Spleen (tissue), 11 donors: Measurements from ENCODE around the gene DRG1. TPM values are rescaled to one million over a fixed set of nuclear protein-coding genes. Genes with fewer than 3 reads are reported as not detected.
"Not testable (repeated sequence)": the region's sequence is repeated elsewhere in the genome, so short reads cannot be mapped to it uniquely, and the experiment has no call there.

ENCODE experiments used
- DNase-seq: peaks from one replicate; pipeline ENCODE4 v3.0.0-alpha.2; 2020
- H3K27ac ChIP-seq, 8 donors: fragments of 200-600 bp; sonication (generic) in 7 of 8; 1 replicate in 4 of 8; 2 replicates in 4 of 8; pipeline versions ENCODE4 v1.5.0 to v1.8.0; 2016 to 2021; ENCODE audit warnings: inconsistent platforms in 4 of 8, mild to moderate bottlenecking in 4 of 8, moderate library complexity in 1 of 8
- H3K27me3 ChIP-seq, 7 donors: fragments of 200-600 bp; sonication (generic) in 6 of 7; replicated peaks in 1 of 7; 1 replicate in 4 of 7; 2 replicates in 3 of 7; pipeline versions ENCODE4 v1.5.0 to v1.8.0; 2016 to 2021; ENCODE audit warnings: inconsistent platforms in 3 of 7, mild to moderate bottlenecking in 1 of 7
- H3K36me3 ChIP-seq, 6 donors: fragments of 200-600 bp; sonication (generic) in 5 of 6; 1 replicate in 4 of 6; 2 replicates in 2 of 6; pipeline versions ENCODE4 v1.5.0 to v1.8.0; 2016 to 2021; ENCODE audit warnings: inconsistent platforms in 2 of 6
- H3K4me1 ChIP-seq, 6 donors: fragments of 200-600 bp; sonication (generic) in 5 of 6; 1 replicate in 3 of 6; 2 replicates in 3 of 6; pipeline versions ENCODE4 v1.5.0 to v1.8.0; 2016 to 2021; ENCODE audit warnings: inconsistent platforms in 3 of 6
- H3K4me3 ChIP-seq, 8 donors: fragments of 200-600 bp; sonication (generic) in 7 of 8; 1 replicate in 4 of 8; 2 replicates in 4 of 8; pipeline versions ENCODE4 v1.5.0 to v1.8.0; 2016 to 2021; ENCODE audit warnings: inconsistent platforms in 4 of 8, mild to moderate bottlenecking in 4 of 8, moderate library complexity in 2 of 8
- H3K9me3 ChIP-seq, 8 donors: fragments of 200-600 bp; sonication (generic) in 7 of 8; 1 replicate in 4 of 8; 2 replicates in 4 of 8; pipeline versions ENCODE4 v1.5.0 to v1.8.0; 2016 to 2021; ENCODE audit warnings: inconsistent platforms in 4 of 8
- CTCF ChIP-seq, 11 experiments: fragments of 200-600 bp in 7 of 11; fragments of 450-650 bp in 4 of 11; sonication (generic) in 4 of 11; IDR thresholded peaks in 8 of 11; conservative IDR thresholded peaks in 3 of 11; 1 replicate in 7 of 11; 2 replicates in 4 of 11; pipeline versions ENCODE4 v1.4.0 to v1.8.0; 2016 to 2021; ENCODE audit warnings: antibody characterized with exemption in 11 of 11, inconsistent platforms in 4 of 11, mild to moderate bottlenecking in 1 of 11
- POLR2A ChIP-seq, 3 donors: fragments of 450-650 bp; IDR thresholded peaks; one replicate each; pipeline ENCODE4 v1.5.1; 2017; ENCODE audit warnings: antibody characterized with exemption in 3 of 3, mild to moderate bottlenecking in 1 of 3
- POLR2AphosphoS5 ChIP-seq, 3 donors: sonication (generic); formaldehyde crosslinking; IDR thresholded peaks; one replicate each; pipeline ENCODE4 v1.5.1; 2017; ENCODE audit warnings: antibody characterized with exemption in 3 of 3
- WGBS, 5 donors: extraction: QIAGEN DNeasy Blood & Tissue Kit in 3 of 5; methylation state at CpG; one replicate each; pipeline versions ENCODE4 v1.1.5 to v1.1.7; 2013 to 2018; 5-methylcytosine and 5-hydroxymethylcytosine counted together
- intact Hi-C: fragments of 100-400 bp; cut with DNase I; formaldehyde crosslinking; loops from one replicate; pipeline ENCODE4 v1.15.0; 2023; ENCODE audit warnings: low total_unique reads
- polyA plus RNA-seq, 3 donors: library from polyadenylated mRNA; stranded (reverse); fragments of 200-250 nt; gene quantifications; one replicate each; pipeline ENCODE4 v1.2.1, GENCODE V29; 2013
- small RNA-seq, 4 donors: library from RNA; depleted of rRNA; stranded (forward); fragments of <200 nt; gene quantifications; one replicate each; pipeline ENCODE3, GENCODE V24; 2016
- total RNA-seq, 7 donors: library from RNA; depleted of rRNA in 3 of 7; stranded (reverse); fragments of >200 nt in 3 of 7; fragmentation: NEBNext Ultra II Directional in 4 of 7; extraction: Animal tissue kit (Norgen Biotek cat#: 25700) in 4 of 7; gene quantifications; one replicate each; pipeline versions ENCODE4 v1.1.0 to v1.2.1, GENCODE V29; 2016 to 2021
- donor health status: healthy with polysubstance abuse.
- donor health status: DM: no; HTN: no; CAD: no; lungs with moderate emphysema.
- donor health status: DM: no; HTN: no; CAD: no.
- donor health status: Bipolar disorder and iron deficiency.
- donor health status: healthy.
- donor health status: DM: no; HTN: no; CAD: no.
- donor health status: DM: yes; HTN: yes; CAD: no.

Gene DRG1
- total and polyA plus RNA-seq, 10 donors = 33.4 to 48.6 (median 39.2) TPM

GRCh38 chr22:31481129-31481528, 81.7 kb downstream of the DRG1 start:
- H3K4me3 ChIP-seq = no peak overlapping the region
- WGBS, 5 donors = 86 to 97% (median 93%) methylated on average over 3 of the region's 3 CpGs
- no peak overlapping the region for H3K27ac ChIP-seq
- no peaks in the 10 kb centered on the region for H3K9me3 ChIP-seq
- no peaks in the 10 kb centered on the region for H3K27me3 ChIP-seq
- H3K36me3 ChIP-seq = peaks cover 0 to 96% (median 45%) of the 10 kb centered on the region in 6 donors
- peaks cover 0 to 66% (median 14%) of the 10 kb centered on the region in 6 donors for H3K4me1 ChIP-seq
- DNase-seq = no peak
- intact Hi-C loops = no loop called here
- TF ChIP-seq POLR2AphosphoS5 (IDR thresholded peaks at IDR 0.05) = no peak
- TF ChIP-seq POLR2A (IDR thresholded peaks at IDR 0.05) = no peak
- no peak for TF ChIP-seq CTCF (IDR thresholded peaks at IDR 0.05 in 8 of 11, conservative IDR thresholded peaks at IDR 0.05 in 3 of 11)

GRCh38 chr22:31482470-31482869, 83.1 kb downstream of the DRG1 start:
- H3K27ac ChIP-seq, H3K4me3 ChIP-seq, intact Hi-C loops, H3K9me3 ChIP-seq, H3K27me3 ChIP-seq, DNase-seq: not testable (repeated sequence)
- Histone ChIP-seq H3K36me3 (peaks cover 0 to 100% (median 51%) of the 10 kb centered on the region in 6 donors), H3K4me1 (peaks cover 0 to 64% (median 8%) of the 10 kb centered on the region in 6 donors)
- 92 to 96% (median 92%) methylated on average over 8 of the region's 8 CpGs for WGBS, 5 donors

Small RNAs within 50 kb of the gene (small RNA-seq; reads per million reads assigned to genes)
- gene RNU6-28P (0 to 0.06 (median 0) reads per million in 4 donors), gene RNU6-338P (0 reads per million in 4 donors)

Other genes starting within 250 kb of the DRG1 start
- gene RNF185, start 239.4 kb upstream of the DRG1 start, total RNA-seq = 10 to 100 TPM; 22.6 to 28.5 (median 25.7) TPM
- gene RNF185, start 239.4 kb upstream of the DRG1 start, polyA plus RNA-seq = 10 to 100 TPM; 12.4 to 19.3 (median 12.5) TPM
- gene LIMK2, start 187.3 kb upstream of the DRG1 start, total RNA-seq = 100 to 1,000 TPM in 3 of 7 donors, 10 to 100 TPM in 4; 51.6 to 182 (median 78.1) TPM
- 10 to 100 TPM in 2 of 3 donors, 1 to 10 TPM in 1; 6.1 to 15.2 (median 11.0) TPM for gene LIMK2, start 187.3 kb upstream of the DRG1 start, polyA plus RNA-seq
- 100 to 1,000 TPM in 5 of 7 donors, 10 to 100 TPM in 2; 36.6 to 152 (median 104) TPM for gene PIK3IP1, start 107.1 kb upstream of the DRG1 start, total RNA-seq
- 10 to 100 TPM; 36.1 to 94.7 (median 40.6) TPM for gene PIK3IP1, start 107.1 kb upstream of the DRG1 start, polyA plus RNA-seq
- 10 to 100 TPM; 24.7 to 36.9 (median 33.4) TPM for gene PATZ1, start 53.3 kb upstream of the DRG1 start, total RNA-seq
- 10 to 100 TPM; 19.8 to 25.6 (median 20.6) TPM for gene PATZ1, start 53.3 kb upstream of the DRG1 start, polyA plus RNA-seq
- 10 to 100 TPM; 15.8 to 39.4 (median 36.8) TPM for gene EIF4ENIF1, start 90.2 kb downstream of the DRG1 start, total RNA-seq
- gene EIF4ENIF1, start 90.2 kb downstream of the DRG1 start, polyA plus RNA-seq = 10 to 100 TPM in 1 of 3 donors, 1 to 10 TPM in 2; 7.3 to 12.7 (median 8.0) TPM
- 100 to 1,000 TPM in 4 of 7 donors, 10 to 100 TPM in 3; 78.2 to 110 (median 106) TPM for gene SFI1, start 96.9 kb downstream of the DRG1 start, total RNA-seq
- 10 to 100 TPM; 36.7 to 71.6 (median 68.4) TPM for gene SFI1, start 96.9 kb downstream of the DRG1 start, polyA plus RNA-seq